ENCODE results near the gene SSUH2.

The SSUH2 gene

DNA sequence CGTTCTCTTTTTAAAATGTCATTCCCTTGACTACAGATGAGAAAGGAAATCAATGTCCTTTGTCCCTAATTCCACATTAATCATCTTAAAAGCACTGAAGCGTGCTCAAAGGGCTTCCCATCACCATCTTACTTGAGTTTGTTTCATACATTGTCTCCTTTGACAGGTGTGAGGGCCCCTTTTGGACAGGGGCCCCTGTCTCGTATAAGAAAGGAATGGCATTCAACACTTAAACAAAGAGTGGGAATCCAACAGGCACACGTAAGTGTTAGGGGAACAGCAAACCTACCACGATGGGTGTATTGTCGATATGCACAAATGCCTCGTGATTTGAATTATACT lies 5.0 kb downstream of the SSUH2 start:
- no peak for DNase-seq

DNA sequence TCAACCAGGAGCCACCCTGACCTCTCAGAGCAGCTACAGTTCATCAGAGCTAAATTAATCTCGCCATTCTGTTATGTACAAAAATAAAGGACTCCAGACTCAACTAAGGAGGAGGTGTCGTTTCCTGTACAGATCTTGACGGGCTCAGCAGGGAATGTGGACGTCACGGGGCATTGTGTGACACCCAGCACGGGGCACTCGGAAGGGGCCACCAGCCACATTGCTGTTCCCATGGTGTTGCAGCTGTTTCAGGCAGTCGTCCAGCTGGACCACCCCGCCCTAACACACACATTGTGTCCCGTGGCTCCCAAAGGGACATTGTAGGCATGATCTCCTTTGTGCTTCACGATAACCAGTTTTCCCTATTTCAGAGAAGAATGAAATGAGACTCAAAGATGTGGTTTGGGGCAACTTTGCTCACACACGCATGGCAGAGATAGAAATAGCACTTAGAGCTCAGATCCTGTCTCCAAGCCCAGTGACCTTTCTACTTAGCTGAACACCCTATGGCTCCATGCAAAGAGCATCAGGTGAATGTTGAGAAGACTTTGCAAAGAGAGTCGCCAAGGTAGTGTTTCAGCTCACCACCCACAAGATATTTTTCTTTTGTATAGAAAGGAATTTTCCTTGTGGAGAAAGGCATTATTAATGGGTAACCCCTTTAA lies 5.5 kb downstream of the SSUH2 start:
- DNase-seq = no peak

DNA sequence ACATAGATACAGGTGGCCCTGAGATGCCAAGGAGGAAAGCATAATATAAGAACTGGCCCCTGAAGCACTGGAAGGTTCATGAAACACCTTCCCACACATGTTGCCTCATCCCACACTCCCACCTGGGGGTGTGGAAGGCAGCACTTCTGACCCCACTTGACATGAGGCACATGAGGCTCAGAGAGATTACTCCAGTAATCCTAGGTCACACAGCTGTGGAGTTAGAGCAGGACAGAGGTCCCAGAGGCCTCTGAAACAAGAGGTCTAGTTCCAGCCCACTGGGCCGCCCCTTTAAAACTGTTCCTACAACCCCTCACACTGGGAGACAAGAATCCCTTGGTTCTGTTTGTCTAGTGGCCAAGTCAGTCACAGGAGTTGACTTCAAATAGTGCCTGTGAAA lies 7.2 kb downstream of the SSUH2 start:
- DNase-seq = no peak

DNA sequence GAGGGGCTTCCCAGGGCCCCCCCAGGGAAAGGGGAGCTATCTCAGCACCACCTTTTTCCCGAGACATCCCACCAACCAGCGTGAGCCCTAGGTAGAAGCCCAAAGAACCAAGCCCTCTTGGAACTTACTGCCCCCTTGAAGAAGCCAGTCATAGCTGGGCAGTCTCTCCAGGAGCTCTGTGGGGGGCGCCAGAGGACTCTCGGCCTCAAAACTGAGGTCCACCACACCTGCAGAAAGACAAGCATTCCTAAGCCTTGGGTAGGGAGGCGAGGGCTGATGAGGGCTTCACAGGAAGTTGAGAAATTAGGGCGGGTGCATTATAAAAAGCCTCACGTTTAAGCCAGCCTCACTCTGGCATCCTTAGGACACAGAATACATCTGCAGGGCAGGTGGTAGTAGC lies 9.0 kb downstream of the SSUH2 start:
- peak; percentile 2 for DNase-seq

DNA sequence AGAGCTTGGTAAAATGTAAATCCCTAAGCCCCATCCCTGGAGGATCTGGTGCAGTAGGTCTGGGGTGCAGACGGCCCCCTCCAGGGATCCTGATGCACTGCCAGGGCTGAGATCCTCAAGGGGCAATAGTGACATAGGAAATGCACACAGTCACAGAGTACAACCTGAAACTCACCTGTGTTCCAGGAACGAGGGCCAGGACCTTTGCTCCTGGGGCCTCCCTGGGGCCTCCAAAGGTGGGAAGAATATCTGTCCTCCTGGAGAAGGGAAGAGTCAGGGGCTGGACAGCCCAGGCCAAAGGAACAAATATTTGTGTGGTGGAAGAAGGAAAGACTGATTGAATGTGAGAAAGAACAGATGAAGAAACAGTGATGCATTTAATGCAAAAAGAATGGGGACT lies 9.5 kb downstream of the SSUH2 start:
- DNase-seq = no peak

DNA sequence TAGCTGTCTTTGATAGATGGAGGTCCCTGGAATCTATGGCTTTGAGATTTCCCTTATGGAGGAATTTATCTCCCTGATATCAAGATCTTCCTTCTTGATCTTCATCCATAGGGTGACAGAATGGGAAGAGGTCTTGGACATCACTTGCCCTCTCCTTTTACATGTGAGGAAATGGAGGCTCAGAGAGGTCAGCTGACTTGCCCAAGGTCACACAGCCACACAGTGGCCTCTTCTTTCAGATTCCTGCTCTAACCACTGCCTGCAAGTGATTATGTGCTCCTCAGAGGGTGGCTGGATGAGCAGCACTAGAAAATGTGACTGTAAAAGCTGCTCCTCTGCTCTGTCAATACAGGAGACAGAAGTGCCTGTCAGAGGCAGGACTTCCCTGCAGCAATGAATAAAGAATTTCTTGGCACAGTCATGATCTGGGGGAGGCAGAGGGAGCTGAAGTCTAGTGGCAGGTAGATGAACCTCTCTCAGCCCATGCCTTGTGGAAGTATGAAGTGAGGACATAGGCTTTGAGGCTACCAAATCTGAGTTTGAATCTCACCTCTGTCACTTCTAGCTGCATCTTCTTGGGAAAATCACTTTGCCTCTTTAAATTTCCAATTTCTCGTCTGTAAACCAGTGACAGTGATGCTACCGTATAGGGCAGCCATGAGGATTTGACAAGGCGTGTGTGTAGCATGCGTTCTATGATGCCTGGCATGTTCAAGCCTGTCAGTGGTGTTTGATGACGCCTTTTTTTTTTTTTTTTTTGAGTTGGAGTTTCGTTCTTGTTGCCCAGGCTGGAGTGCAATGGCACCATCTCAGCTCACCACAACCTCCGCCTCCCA lies 12.0 kb downstream of the SSUH2 start:
- DNase-seq = peak; percentile 64

DNA sequence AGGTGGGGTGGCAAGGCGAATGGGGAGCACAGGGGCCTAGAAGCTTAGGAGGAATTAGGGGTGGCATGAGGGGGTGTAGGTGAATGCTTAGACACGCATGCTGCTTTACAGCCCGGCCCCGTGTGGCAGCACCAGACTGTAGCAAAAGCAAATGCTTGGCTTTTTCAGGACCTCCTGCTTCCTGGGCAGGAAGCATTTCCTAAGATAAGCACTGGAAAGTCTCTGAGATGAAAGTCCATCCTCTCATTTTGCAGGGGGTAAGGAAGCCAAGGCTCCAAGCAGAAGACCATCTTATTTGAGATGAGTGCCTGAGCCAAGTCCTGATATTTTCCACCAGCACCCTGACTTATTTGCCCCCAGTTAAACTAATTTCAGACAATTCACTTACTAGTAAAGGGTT lies 12.9 kb downstream of the SSUH2 start:
- DNase-seq = peak; percentile 16

DNA sequence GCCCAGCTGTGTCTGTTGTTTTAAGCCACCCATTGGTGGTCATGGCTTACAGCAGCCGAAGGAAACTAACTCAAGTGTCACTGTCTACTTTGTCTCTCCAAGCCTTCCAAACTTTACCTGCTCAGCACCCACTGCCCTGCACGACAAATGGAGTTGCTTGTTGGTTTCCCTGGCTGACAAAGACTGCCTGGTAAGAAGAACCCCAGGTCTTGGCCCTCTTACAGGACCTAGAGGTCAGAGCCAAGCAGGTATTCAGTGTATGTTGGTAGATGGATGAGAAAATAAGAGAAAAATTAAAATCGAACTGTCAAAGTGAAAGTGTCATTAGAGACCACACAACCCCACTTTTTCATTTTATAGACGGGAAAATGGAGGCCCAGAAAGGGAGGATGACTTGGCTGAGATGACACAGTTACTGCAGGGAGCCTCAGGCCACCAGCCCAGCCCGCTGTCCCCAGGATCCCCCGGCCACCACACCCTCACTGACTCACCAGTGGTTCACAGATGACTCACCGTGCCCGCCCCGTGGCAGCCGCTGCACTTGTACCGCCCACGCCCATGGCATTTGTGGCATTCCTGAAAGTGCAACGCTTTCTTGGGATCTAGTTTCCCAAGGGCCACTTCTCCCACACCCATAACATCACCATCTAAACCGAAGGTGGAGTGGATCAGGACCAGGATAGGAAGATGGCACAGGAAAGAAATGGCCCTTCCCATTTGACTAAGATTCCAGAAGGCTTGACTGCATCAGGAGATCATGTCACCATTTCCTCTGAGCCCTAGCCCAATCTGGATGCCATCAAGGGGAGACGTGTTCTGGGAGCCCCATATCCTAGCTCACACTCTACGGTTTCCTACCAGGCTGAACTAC lies 15.2 kb downstream of the SSUH2 start:
- peak; percentile 86 for DNase-seq

DNA sequence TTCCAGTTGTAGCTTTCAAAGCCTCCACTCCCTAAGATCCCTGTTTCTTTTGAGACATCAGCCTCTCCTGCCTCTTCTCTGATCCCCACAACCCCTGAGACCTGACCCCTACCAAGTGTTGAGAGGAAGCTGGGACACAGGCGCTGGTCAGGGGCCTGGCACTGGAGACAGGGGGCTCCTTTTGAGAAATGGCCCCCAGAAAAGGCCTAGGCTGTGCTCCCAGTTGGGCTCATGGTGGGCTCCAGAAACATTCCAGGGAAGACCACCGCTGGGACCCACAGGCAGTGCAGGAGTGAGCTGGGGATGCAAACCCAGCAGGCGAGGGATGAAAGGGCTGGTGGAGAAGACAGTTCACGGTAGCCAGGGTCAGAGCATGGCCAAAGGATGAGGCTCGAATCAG lies 16.6 kb downstream of the SSUH2 start:
- DNase-seq = no peak

DNA sequence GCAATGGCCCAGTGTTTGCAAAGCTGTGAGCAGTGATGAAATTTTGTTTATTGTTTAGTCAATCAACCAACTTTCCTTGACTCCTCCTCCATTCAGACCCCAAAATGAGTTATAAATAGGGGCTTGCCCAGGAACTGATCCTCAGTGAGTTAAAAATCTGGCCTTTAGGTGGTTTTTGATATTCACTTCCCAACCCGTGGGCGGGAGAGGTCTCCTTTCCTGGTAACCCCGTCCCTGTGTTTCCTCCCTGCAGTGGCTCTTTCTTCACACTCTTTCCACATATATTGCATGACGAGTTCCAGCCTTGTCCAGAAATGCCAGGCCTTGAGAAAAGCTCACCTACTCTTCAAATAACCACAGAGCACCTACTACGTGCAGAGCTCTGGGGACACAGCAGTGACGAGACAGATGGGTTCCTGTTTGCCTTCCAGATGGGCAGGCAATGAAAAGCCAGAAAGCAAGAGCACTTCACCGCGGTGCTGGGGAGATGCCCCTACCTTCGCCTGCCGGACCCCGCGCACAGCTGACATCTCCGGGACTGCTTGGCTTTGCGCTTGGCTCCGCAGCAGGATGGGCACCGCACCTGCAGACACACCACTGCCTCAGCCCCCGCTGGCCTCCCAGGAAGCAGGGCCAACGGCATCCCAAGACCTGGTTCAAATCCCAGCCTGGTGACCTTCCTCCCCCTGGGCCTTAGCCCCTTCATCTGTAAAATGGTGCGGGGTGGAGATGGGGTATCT lies 17.2 kb downstream of the SSUH2 start:
- no peak for DNase-seq

DNA sequence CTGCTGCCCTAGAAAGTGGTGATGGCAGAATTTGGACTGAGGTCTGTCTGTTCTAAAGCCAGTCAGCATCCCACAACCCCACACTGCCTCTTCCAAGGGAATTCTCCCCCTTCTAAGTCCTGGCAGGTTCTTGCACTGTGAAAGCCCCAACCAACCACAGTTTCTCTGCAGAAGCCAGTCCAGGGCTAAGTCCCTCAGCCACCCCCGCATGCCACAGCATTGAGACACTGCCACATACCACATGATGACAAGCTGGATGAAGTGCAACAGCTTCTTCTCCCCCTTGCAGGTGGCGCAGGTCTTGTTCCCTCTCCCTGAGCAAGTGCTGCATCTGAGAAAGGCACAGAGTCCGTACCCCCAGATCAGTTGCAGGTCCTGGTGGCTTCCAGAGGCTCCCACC lies 18.6 kb downstream of the SSUH2 start:
- DNase-seq = no peak

DNA sequence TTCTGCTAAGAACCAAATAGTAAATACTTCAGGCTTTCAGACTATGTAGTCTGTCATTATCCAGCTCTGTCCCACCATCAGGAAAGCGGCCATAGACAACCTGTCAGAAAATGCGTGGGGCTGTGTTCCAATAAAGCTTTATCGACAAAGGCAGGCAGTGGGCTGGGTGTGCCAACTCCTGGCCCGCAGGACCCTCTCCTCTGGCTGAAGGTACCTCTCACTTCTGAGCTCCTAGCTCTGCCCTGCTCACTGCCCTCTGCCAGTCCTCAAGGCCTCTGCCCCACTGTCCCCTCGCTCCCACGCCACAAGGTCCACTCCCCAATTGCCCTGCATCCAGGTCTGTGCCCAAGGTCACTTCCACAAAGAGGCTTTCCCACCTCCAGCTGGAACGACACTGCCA lies 20.0 kb downstream of the SSUH2 start:
- no peak for DNase-seq

DNA sequence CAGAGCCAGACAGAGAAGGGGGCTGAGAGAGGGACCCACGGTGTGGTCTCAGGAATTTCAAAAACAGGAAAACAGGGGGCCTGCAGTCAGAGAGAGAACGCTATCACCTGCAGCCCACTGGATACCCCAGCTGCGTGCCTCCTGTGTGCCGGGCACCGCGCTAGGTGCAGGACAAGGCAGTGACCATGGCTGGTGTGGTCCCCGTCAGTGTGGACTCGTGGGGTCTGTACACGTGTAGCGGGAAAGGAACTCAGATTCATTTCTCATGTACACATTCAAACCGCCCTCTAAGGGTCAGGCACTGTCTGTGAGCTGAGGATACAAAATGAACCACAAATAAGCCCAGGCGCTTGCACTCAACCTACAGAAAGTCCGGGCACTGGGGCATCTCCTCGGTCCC lies 20.9 kb downstream of the SSUH2 start:
- DNase-seq = no peak

DNA sequence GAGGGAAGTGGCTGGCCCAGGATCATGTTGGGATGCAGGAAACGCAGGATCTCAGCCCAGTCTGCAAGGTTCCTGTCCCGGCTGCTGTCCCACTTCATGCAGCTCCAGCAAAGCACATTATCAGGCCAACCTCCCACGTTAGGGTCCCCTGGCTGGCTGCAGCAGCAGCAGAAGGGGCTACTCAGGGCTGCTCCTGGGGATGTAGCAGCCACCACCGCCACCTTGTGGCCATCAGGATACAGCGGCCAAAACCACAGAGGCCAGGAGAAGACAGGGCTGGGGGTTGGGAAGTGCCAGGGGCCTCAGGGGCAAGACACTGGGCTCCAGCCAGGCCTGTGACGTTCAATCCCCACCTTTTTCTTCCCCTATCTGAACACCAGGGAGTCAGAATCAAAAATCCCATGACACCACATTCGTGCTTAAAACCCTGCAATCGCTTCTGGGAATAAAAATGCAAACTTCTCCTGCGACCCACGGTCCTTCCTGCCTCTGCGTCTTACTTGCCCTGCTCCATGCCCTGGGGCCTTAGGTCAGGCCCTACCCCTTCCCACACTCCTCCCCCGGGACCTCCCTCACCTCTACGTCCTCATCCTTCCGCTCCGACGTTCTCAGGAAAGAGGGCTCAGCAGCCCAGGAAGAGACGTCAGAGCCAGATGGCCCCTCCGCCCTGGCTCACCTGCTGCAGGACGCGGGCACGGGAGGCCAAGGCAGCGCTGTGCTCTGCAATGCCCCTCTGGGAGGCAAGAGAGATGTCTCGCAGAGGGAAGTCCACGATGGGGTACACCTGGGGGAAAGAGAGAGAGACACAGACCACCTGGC lies 21.5 kb downstream of the SSUH2 start:
- peak; percentile 49 for DNase-seq

DNA sequence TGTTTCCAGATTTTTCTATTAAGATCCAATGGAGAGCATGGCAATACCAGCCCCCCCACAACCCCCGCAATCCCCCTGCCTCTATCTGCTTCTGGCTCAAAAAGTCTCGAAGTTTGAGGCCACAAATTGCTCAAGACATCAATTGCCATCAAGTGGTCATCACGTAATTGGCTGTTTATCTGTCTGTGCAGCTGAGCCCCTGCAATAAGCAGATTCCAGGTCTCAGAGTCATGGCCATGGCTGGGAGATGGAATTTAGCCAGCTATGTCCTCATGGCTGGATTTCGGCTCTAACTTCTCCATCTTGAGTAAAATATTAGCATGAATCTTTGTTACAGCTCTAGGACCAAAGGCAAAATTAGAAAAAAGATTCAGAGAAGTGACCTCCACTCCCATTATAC lies 22.7 kb downstream of the SSUH2 start:
- DNase-seq = peak; percentile 40

DNA sequence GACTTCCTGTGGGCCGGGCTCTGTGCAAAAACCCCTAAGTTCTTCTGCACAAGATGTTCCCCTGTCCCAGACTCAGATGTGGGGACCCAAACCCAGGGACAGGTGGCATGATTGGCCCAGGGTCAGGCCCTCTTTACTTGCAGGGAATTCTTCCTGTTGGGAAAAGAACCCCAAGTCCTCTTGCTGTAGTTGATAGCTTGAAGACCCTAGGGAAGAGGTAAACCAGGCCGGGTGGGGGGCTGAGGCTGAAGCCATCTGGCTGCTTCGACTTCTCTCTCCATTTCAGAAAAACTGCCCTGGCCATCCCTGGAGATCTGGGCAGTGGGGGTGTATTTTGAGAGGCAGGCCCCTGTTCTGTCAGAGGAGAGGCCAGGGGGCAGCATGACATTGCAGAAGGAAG lies 23.5 kb downstream of the SSUH2 start:
- DNase-seq = no peak

DNA sequence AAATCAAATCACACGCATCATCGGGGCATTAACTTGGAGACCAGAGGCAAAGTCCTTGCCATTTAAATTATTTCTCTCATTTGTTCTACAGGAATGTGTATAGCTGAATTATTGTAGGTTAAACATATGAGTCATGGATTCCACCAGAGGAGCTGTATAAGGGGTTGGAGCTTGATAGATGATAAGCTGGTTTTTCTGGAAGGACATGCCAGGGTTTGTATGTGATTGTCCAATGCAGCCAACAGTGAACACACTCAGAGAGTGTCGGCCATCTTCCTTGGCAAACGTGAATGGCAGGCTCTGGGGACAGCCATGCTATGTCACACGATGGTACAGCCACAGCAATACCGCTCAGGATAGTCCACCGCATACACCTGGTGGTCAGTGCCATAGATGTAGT lies 25.1 kb downstream of the SSUH2 start:
- DNase-seq = peak; percentile 63

DNA sequence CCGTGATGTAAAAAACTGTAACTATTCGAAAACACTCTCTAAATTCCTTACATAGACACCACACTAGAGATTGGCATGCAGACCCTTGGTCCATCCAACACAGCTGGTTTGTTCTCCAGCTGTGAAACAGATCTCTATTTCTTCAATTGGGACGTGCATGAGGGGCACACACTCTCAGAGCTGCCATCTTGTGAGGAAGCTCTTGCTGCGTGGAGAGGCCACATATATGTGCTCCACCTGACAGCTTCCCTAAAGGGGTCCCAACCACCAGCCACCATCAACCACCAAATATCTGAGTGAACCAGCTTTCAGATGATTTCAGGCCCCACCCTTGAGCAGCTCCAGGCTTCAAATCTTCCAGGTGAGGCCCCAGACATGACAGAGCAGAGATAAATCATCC lies 25.6 kb downstream of the SSUH2 start:
- no peak for DNase-seq

DNA sequence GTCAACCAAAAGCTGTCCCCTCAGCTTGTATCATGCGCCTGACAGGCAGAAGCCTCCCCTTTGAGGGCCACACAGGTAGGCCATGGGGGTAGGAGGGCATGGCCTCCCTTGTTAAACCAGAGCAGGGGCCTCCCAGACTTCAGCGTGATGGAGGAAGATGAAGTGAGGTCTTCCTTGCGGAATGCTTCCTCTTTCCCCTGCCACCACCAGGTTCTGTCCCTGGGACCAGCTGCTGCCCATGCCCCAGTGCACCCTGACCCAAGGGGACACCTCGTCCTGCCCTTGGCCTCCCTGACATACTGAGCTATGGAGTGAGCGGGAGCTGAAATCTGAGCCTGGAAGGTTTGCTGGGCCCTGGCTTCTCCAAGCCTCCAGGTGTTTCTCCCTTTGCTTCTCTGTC lies 26.7 kb downstream of the SSUH2 start:
- DNase-seq = no peak

DNA sequence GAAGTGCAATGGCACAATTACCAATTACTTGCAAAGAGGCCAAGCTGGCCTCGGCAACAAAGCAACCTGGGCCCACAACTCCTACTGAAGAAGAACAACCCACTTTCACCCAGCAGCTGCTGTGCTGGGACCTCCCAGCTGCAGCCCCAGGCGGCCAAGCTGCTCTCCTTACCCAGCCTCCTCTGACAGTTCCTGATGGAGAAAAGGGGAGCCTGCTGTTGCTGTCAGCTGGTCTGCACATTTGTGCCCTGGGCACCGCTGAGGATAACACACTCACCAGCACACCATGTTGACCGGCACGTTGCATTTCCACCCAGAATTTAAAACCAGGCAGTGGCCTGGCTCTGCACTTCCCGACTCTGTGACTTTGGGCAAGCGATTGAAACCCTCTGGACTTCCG lies 33.6 kb downstream of the SSUH2 start:
- no peak for DNase-seq

DNA sequence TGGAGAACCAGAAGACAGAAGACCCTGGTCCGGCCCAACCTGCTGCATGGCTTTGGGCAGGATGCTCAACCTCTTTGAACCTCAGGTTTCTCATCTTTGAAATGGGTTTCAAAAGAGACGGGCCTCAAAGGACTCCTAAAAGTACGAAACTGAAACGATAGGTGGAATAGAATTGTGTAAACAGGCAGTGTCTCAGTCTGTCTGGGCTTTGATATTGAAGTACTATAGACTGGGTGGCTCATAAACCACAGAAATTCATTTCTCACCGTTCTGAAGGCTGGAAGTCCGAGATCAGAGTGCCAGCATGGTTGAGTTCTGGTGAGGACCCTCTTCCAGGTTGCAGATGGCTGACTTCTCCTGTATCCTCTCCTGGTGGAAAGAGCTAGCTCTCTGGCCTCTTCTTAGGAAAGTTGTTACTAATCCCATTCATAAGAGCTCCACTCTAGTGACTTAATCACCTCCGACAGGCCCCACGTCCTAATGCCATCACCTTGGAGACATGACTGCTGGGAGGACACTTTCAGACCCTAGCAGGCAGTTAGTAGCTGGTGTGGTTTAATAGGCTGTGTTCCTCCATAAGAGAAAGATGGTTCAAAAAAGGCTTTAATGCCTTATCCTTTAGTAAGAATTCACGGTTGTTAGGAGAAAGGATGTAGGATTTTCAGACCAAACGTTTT lies 35.7 kb downstream of the SSUH2 start:
- DNase-seq = no peak

Data from NCI-H226 (cell line).